GM12891 (cell line): Measurements from ENCODE around the gene DCBLD2.

ENCODE experiments used
- POLR2A ChIP-seq: IDR thresholded peaks from 2 replicates; pipeline ENCODE4 v1.6.1; 2011; ENCODE audit warnings: low read depth, low read length, control low read depth
- POU2F2 ChIP-seq: IDR thresholded peaks from 2 replicates; pipeline ENCODE4 v1.6.1; 2011; ENCODE audit warnings: low read depth, mild to moderate bottlenecking, control low read depth, low read length, moderate library complexity
- TAF1 ChIP-seq: IDR thresholded peaks from 2 replicates; pipeline ENCODE4 v1.6.1; 2011; ENCODE audit warnings: low read depth, low read length, control low read depth

- no peak for TF ChIP-seq TAF1
- TF ChIP-seq POLR2A: no peak
- no peak for TF ChIP-seq POU2F2
Observed at GRCh38 chr3:98777286-98777685, 124.2 kb downstream of the DCBLD2 start.
